Erythroblast (primary cell): ENCODE data around the gene SSUH2.

Experiments
- GATA1 ChIP-seq: IDR thresholded peaks from 2 replicates; pipeline ENCODE4 v1.6.1; 2011; ENCODE audit warnings: low read depth, mild to moderate bottlenecking, control low read depth, low read length, moderate library complexity
- POLR2A ChIP-seq: IDR thresholded peaks from 2 replicates; pipeline ENCODE4 v1.6.1; 2011; ENCODE audit warnings: mild to moderate bottlenecking, low read length

DNA sequence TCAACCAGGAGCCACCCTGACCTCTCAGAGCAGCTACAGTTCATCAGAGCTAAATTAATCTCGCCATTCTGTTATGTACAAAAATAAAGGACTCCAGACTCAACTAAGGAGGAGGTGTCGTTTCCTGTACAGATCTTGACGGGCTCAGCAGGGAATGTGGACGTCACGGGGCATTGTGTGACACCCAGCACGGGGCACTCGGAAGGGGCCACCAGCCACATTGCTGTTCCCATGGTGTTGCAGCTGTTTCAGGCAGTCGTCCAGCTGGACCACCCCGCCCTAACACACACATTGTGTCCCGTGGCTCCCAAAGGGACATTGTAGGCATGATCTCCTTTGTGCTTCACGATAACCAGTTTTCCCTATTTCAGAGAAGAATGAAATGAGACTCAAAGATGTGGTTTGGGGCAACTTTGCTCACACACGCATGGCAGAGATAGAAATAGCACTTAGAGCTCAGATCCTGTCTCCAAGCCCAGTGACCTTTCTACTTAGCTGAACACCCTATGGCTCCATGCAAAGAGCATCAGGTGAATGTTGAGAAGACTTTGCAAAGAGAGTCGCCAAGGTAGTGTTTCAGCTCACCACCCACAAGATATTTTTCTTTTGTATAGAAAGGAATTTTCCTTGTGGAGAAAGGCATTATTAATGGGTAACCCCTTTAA lies 5.5 kb downstream of the SSUH2 start:
- TF ChIP-seq POLR2A (no peak), GATA1 (no peak)
